ENCODE results near the gene QRFP.

QRFP gene

GRCh38 chr9:130933114-130934046 is 36.8 kb upstream of the QRFP start:
- DNase-seq (ENCODE audit: low spot score) = no peak

DNA sequence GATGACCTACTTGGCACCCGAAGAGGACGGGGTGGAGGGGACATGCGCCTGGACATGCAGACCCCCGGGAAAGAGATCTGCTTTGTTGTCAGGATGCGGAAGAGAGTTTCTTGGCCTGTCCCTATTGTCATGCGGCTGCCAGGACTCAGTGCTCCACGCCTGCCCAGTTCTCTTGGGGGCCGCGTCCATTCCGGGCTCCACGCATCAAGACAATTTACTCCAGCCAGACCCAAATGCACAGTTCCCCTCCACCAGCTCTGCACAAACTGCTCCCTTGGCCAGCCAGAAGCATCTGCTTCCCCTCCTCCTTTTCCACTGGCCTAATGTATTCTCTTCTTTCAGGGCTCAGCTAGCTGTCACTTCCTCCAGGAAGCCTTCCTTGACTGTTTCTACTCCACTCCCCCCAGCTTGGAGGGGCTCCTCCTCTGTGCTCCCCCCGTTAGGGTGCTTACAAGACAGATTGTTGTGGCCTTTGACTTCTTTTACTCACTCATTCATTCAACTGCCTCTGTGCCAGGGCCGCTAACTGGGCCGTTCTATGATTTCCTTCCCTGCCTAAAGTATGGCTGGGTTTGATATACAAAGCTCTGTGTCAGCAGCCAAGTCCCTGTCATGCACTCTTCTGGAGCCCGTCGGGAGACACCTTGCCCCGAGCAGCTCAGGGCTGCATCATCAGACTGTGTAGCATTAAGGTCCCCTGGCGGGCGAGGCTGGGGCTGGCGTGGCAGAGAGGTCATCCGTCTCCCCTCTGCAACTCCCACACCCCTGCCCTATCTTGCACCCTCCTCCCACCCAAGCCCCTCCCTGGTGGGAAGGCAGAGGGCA is 35.9 kb upstream of the QRFP start:
- DNase-seq (ENCODE audit: low spot score) = no peak

DNA sequence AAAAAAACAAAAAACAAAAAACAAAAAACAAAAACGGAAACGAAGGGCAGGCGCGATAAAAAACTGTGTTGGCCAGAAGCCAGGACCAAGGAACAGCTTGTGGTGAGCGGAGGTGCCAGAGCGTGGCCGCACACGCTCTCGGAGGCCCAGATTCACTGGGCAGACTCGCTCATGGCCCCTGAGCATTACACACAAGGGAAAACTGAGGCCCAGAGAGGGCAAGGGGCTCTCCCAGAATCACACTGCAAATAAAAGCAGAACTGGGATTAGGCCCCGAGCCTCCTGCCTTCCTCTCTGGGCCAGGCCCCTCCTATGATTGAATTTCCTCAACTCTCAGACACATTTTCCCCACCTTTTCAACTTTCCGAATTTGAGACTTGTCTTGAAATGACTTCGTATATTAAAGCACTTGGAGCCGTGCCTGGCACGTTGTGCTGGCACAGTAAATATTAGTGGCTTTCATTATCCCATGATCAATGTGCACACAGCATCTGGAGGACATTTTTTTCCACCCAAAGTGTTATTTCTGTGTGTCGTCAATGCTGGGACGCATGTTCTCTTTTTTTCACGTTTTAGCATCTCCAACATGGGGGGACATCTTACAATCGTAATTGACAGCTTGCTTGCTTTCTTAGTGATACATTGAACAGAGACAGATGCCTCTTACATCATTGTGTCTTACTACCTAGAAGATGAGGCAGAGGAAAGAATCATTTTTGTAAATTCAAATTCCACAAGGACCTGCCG is 35.1 kb upstream of the QRFP start:
- DNase-seq (ENCODE audit: low spot score) = no peak

DNA sequence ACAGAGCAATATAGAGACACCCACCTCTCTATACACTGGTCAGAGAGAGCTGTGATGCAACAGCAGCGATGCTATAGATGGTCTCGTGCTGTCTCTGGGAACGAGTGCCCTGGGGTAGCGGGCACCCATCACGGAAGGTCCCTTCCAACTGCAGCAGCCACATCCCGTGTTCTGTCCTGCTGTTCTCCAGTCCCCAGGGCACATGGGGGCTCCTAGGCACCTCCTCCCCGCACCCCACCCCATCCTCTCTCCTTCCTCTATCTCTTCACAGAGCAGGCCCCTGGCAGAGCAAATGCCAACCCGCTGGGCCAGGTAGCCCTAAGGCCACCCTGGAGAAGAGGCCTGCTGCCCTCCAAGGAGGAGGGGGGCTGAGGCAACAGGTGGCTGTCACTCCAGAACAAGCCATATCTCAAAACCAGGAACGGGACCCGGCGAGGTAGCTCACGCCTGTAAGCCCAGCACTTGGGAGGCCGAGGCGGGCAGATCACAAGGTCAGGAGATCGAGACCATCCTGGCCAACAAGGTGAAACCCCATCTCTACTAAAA is 34.3 kb upstream of the QRFP start:
- no peak for DNase-seq (ENCODE audit: low spot score)

DNA sequence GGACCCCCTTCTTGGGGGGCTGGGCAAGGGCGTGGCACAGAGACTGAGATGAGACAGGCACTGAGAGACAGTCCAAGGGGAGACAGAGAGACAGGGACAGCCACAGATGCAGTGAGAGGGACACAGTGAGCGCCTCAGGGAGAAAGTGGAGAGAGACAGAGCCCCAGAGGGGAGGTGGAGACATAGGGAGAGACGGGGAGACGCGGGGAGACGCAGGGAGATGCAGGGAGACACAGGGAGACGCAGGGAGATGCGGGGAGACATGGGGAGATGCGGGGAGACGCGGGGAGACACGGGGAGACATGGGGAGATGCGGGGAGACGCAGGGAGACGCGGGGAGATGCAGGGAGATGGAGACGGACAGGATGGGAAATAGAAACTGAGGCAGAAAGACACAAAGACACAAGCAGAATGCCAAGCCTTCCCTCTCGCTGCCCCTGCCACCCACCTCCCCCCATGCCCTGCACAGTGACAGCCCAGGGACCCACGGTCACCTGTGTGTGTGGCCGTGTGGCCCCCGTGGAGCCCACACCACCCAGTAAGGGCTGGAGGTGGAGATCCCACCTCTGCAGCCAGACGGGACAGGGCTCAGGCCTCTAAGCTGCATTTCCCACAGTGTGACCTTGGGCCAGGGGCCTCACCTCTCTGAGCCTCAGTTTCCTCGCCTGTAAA is 33.7 kb upstream of the QRFP start:
- no peak for DNase-seq (ENCODE audit: low spot score)

- DNase-seq (ENCODE audit: low spot score) = no peak
Measured at GRCh38 chr9:130929571-130930038, 33.0 kb upstream of the QRFP start.

GRCh38 chr9:130927995-130928900 is 31.6 kb upstream of the QRFP start:
- DNase-seq (ENCODE audit: low spot score) = peak; percentile 62

DNA sequence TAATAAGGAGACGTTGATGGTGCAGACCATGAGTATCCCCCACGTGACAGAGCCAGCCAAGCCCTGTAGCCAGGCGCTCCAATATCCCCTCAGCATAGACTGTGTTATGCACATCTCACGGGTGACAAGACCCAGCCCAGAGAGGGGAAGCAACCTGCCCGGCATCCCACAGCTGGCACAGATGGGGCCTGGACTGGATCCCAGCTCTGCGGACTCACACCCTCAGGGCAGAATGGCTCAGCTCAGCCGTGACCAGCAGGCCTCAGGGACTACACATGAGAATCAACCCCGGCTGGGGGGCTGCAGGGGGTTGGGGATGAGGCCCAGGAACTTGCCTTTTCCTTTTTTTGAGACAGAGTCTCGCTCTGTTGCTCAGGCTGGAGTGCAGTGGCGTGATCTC is 30.7 kb upstream of the QRFP start:
- no peak for DNase-seq (ENCODE audit: low spot score)

DNA sequence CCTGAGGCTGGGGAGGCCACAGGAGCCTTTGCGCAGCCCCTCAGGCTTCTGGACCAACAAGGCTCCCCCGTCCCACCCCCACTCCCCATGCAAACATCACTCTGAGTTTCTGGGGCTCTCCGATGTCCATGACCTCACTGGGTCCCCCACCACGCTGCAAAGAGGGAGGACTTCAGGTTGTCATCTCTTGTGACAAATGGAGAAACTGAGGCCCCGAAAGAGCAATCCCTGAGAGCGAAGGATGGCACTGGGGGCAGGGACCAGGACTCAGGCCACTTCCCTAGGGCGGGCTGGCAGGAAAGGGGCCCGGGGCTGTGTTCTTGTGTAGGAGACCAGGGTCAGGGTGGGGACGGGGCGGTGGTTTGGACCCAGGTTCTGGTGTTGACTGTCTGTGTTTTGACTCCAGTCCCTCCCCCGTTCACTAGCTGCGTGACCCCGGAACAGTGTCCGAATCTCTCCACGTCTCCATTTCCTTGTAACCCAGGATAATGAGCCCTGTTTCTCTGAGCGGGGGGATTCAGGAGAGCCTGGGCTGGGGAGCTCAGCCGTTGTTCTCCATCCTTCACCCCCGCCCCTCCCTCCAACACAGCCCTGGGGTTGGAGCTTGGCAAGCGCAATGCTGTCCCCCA is 28.6 kb upstream of the QRFP start:
- DNase-seq (ENCODE audit: low spot score) = no peak

GRCh38 chr9:130924448-130924788 is 27.8 kb upstream of the QRFP start:
- no peak for DNase-seq (ENCODE audit: low spot score)

DNA sequence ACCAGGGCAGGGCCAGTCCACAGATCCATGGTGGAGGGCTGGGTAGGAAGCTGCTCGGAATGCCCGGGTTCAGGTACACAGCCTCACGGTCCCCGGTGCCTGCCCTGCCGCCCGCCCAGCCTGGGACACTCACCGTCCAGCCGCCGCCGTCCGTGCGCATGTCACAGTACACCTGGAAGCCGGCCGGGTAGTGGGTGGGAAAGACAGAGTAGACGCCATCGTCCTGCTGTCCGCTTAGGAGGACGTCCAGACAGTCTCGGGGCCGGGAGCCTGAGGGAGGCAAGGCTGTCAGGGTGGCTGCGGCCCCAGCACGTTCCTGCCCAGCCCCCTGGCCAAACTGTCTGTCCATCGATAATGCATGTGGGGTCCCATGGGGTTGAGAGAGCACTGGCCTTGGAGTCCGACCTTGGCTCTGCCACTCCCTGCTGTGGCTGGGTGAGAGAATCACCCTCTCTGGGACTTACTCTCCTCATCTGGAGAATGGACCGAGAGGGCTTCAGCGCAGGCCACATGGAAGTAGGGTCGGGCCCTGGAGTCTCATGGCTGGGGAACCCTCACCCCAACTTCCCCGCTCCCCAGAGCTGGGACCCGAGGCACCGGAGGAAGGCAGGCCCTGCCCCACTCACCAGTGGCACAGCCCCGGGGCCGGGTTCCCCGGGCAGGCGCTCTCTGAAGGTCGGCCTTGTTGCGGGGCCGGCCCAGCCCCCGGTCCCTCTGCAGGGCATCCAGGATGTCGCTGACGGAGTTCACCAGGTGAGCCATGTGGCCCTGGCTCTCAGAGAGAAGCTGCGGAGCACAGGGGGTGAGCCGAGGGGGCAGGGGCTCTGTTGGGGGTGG is 27.2 kb upstream of the QRFP start:
- DNase-seq (ENCODE audit: low spot score) = no peak

DNA sequence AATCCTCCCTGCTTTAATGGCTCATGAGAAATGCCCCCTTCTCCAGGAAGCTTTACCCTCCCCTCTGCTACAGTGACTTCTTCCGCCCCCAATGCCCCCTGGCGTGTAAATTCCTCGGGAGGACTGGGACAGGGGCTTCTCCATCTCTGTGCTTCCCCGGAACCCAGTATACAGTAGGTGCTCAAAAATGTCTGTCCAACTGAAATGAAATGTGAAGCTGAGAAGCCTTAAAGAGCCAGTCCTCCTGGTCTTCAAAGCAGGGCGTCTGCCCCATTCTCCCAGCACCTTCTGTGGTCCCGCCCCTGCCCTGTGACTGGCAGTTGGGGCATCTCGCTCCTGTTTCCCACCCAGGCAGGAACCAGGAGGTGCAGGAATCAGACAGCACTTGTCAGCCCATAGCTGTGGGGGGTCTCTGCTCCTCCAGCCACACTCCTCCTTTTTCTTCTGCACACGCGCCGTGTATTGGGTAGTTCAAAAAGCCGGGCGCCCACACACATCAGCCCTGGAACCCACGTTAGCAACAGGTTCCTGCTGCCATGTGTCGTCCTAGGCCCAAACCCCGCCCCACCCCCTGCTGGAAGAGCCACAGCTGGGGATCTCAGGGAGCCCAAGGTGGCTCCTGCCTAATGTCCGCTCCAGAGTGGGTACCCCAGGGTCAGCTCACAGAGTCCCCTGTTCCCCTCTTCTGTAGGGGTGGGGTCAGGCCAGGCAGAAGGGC is 26.4 kb upstream of the QRFP start:
- no peak for DNase-seq (ENCODE audit: low spot score)

DNA sequence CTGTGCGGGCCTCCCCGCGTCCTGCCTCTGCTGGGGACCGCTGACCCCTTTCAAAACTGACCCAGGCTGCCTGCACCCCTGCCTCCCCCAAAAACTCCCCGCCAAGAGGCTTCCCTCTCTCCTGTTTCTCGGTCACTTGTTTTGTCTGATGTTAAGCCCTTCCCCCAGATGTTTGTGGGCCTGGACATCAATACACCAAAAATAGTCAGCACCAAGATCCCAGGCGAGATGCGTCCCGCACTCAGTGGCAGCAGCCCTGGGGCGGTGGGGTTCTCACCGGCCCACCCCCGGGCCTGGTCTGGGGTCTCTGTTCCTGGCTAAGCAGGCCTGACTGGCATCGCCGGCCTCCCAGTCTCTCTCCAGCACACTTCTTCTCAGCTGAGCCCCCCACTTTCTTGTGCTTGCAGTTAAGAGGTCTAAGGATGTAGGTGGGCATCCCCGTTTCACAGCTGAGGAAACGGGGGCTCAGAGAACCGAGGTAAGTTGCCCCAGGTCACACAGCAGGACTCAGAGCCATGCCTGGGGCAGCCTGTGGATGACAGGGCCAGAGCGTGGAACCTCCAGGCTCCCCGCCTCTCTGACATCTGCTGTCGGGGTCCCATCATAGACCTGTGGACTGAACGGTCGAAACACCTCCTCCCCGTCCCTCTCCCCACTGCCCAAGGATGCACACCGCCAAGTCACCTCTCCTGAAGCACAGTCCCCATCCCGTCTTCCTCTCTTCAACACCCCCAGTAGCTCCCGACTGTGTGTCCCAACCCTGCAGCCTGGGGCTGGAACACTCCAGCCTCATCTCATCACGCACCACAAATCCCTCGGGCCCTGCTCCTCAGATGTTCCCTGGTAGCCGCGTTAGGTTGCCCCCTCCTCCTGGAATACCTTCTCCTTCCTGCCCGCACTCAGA is 25.6 kb upstream of the QRFP start:
- no peak for DNase-seq (ENCODE audit: low spot score)

GRCh38 chr9:130921300-130921988 is 24.8 kb upstream of the QRFP start:
- DNase-seq (ENCODE audit: low spot score) = no peak

- no peak for DNase-seq (ENCODE audit: low spot score)
Measured at GRCh38 chr9:130920762-130921299, 24.2 kb upstream of the QRFP start.

- DNase-seq (ENCODE audit: low spot score) = no peak
Measured at GRCh38 chr9:130920233-130920632, 23.6 kb upstream of the QRFP start.

Data from LoVo (cell line).